GM13976 (cell line): ENCODE measurements around the gene ALPP.

Experiments used
- DNase-seq: peaks from one replicate; pipeline ENCODE4 v3.0.0; 2012; ENCODE audit warnings: low spot score
- CTCF ChIP-seq: IDR thresholded peaks from 2 replicates; pipeline ENCODE4 v1.5.1; 2012; ENCODE audit warnings: borderline replicate concordance, mild to moderate bottlenecking; ENCODE audit not compliant: insufficient read depth; ENCODE audit errors: extremely low read depth, missing control alignments, control extremely low read depth
- in situ Hi-C: fragments of 300-500 bp; cut with MboI; formaldehyde crosslinking; loops from one replicate; pipeline ENCODE4 v1.12.0; 2022; ENCODE audit warnings: low sequenced_read_pairs, mixed read lengths, inconsistent platforms; ENCODE audit not compliant: unreplicated experiment

The ALPP gene

GRCh38 chr2:232410238-232410900, 31.8 kb downstream of the ALPP start:
- no peak for TF ChIP-seq CTCF
- in situ Hi-C loops: no loop called here
- no peak for DNase-seq

- TF ChIP-seq CTCF: no peak
- DNase-seq: peak; percentile 29
- in situ Hi-C loops: no loop called here
Measured at GRCh38 chr2:232411901-232412629, 33.5 kb downstream of the ALPP start.

- in situ Hi-C loops: no loop called here
- no peak for DNase-seq
- no peak for TF ChIP-seq CTCF
Measured at GRCh38 chr2:232412986-232413385, 34.4 kb downstream of the ALPP start.

GRCh38 chr2:232415138-232415690, 36.7 kb downstream of the ALPP start:
- in situ Hi-C loops: no loop called here
- no peak for TF ChIP-seq CTCF
- DNase-seq: no peak

- no peak for TF ChIP-seq CTCF
- DNase-seq: no peak
- in situ Hi-C loops: no loop called here
Measured at GRCh38 chr2:232415736-232416520, 37.4 kb downstream of the ALPP start.
